ENCODE data around the gene PTPN11.

Gene PTPN11

DNA sequence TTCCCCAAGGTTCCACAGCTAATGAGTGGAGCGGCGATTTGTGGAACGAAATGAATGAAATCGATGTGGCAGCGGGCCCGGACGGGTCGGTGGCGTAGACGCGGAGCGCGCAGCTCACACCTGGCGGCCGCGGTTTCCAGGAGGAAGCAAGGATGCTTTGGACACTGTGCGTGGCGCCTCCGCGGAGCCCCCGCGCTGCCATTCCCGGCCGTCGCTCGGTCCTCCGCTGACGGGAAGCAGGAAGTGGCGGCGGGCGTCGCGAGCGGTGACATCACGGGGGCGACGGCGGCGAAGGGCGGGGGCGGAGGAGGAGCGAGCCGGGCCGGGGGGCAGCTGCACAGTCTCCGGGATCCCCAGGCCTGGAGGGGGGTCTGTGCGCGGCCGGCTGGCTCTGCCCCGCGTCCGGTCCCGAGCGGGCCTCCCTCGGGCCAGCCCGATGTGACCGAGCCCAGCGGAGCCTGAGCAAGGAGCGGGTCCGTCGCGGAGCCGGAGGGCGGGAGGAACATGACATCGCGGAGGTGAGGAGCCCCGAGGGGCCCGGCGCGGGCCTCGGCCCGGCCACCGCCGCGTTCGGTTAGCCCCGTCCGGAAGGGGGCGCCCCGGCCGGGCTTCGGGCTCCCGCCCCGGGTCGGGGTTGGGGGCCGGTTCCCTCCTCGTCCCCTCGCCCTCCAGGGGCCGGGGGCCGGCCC lies at the start of gene PTPN11:
TSS of gene PTPN11 (plus strand) at position 340 of the 689 bp plus-strand sequence. CDS start at position 505, 165 bp downstream.
- DNase-seq (ENCODE audit: low spot score in 2 of 2), result peak; percentile 87 to 90
- H3K27me3 Mint-ChIP-seq, result no peaks in the 10 kb centered on the region
- H3K4me1 Mint-ChIP-seq, result peaks cover 39% of the 10 kb centered on the region
- H3K36me3 Mint-ChIP-seq (ENCODE audit: insufficient read depth), result peaks cover 10% of the 10 kb centered on the region
- peak within 1 kb of the TSS; percentile 93 for H3K4me3 Mint-ChIP-seq
- H3K9me3 Mint-ChIP-seq, result no peaks in the 10 kb centered on the region
- ATAC-seq (replicated peaks; ENCODE audit: extremely low read depth, poor library complexity, severe bottlenecking), result peak; percentile 88
- peak within 1 kb of the TSS; percentile 95 for H3K27ac Mint-ChIP-seq (ENCODE audit: low read depth)

DNA sequence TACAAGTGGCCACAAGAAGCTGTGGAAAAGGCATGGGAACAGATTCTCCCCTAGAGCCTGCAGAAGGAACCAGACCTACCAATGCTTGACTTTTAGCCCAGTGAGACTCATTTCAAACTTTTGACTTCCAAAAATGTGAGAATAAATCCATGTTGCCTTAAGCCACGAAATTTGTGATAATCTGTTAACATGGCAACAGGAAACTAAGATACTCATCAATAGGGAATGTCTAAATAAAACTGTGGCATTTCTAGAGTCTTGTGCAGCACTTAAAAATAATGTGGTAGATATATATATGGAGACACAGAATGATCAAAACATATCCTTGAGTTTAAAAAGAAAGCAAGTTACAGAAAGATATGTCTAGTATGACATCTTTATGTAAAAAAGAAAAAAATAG lies 48.5 kb upstream of the PTPN11 start:
- Mint-ChIP-seq H3K27me3 (no peaks in the 10 kb centered on the region), H3K9me3 (no peaks in the 10 kb centered on the region), H3K27ac (ENCODE audit: low read depth) (no peak overlapping the region), H3K36me3 (ENCODE audit: insufficient read depth) (peaks cover 5% of the 10 kb centered on the region), H3K4me3 (no peak overlapping the region), H3K4me1 (peaks cover 16% of the 10 kb centered on the region)
- ATAC-seq (replicated peaks; ENCODE audit: extremely low read depth, poor library complexity, severe bottlenecking) (no peak), DNase-seq (ENCODE audit: low spot score in 2 of 2) (no peak)

DNA sequence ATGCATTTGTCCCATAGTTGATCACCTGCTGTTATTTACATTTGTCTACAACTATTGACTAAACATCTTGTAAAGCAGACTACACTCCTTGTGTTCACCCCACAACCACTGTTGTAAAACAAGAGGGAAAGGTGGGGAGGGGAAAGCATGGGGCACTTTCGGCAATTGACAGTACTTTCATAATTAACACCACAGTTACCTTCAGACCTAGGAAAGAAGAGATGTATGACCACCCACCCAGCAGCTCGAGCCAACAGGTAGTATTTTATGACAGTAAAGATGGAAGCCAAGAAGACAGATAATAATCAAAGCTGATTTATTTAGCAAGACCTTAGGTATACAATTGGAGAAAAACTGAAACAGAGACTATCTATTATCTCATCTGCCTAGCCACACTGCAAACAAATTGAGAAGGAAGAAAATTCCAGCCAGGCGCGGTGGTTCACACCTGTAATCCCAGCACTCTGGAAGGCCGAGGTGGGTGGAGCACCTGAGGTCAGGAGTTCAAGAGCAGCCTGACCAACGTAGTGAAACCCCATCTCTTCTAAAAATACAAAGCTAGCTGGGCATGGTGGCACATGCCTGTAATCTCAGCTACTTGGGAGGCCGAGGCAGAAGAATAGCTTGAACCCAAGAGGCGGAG lies 47.8 kb upstream of the PTPN11 start:
- ATAC-seq (replicated peaks; ENCODE audit: extremely low read depth, poor library complexity, severe bottlenecking) (no peak), DNase-seq (ENCODE audit: low spot score in 2 of 2) (no peak)
- Mint-ChIP-seq H3K27me3 (no peaks in the 10 kb centered on the region), H3K4me1 (peaks cover 16% of the 10 kb centered on the region), H3K36me3 (ENCODE audit: insufficient read depth) (peaks cover 3% of the 10 kb centered on the region), H3K9me3 (no peaks in the 10 kb centered on the region), H3K27ac (ENCODE audit: low read depth) (no peak overlapping the region), H3K4me3 (no peak overlapping the region)

DNA sequence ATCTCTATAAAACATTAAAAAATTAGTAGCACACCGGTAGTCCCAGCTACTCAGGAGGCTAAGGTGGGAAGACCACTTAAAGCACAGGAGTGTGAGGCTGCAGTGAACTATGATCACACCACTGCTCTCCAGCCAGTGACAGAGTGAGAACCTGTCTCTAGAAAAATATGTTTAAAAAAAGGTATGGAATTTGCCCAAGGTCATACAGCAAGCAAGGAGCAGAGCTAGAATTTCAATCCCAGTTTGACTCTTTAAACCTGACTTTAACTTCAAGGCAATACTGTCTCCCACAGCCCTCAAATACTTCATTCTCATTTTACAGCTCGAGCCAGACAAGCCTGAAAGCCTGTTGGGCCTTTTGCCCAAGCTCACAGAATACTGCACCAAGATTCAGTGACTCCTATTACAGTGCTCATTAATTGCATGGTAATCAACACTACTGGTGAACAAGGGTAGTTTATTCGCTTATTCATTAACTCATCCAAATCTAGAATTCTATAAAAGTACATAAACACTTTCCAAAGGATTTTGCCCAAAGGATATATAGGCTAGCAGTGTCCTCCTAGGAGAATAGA lies 44.5 kb upstream of the PTPN11 start:
- no peaks in the 10 kb centered on the region for H3K27me3 Mint-ChIP-seq
- ATAC-seq (replicated peaks; ENCODE audit: extremely low read depth, poor library complexity, severe bottlenecking), result no peak
- DNase-seq (ENCODE audit: low spot score in 2 of 2), result no peak
- no peaks in the 10 kb centered on the region for H3K9me3 Mint-ChIP-seq
- peaks cover 16% of the 10 kb centered on the region for H3K4me1 Mint-ChIP-seq
- H3K27ac Mint-ChIP-seq (ENCODE audit: low read depth), result no peak overlapping the region
- no peak overlapping the region for H3K4me3 Mint-ChIP-seq
- peaks cover 3% of the 10 kb centered on the region for H3K36me3 Mint-ChIP-seq (ENCODE audit: insufficient read depth)

DNA sequence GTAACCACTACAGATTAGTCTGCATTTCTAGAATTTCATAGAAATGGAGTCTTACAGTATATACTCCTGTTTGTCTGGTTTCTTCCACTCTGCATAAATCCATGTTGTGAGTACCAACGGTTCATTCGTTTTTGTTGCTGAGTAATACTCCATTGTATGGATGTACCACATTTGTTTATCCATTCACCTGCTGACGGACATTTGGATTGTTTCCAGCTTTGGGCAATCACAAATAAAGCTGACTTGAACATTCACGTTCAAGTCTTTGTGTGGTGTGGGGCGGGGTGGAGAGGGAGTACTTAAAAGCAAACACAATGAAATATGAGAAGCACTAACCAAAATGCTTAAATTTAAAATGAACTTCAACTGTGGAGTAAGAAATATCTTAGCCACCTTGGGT lies 43.6 kb upstream of the PTPN11 start:
- ATAC-seq (replicated peaks; ENCODE audit: extremely low read depth, poor library complexity, severe bottlenecking) (no peak), DNase-seq (ENCODE audit: low spot score in 2 of 2) (no peak)
- Mint-ChIP-seq H3K27ac (ENCODE audit: low read depth) (no peak overlapping the region), H3K4me3 (no peak overlapping the region), H3K27me3 (no peaks in the 10 kb centered on the region), H3K9me3 (no peaks in the 10 kb centered on the region), H3K4me1 (peaks cover 18% of the 10 kb centered on the region), H3K36me3 (ENCODE audit: insufficient read depth) (peaks cover 3% of the 10 kb centered on the region)

DNA sequence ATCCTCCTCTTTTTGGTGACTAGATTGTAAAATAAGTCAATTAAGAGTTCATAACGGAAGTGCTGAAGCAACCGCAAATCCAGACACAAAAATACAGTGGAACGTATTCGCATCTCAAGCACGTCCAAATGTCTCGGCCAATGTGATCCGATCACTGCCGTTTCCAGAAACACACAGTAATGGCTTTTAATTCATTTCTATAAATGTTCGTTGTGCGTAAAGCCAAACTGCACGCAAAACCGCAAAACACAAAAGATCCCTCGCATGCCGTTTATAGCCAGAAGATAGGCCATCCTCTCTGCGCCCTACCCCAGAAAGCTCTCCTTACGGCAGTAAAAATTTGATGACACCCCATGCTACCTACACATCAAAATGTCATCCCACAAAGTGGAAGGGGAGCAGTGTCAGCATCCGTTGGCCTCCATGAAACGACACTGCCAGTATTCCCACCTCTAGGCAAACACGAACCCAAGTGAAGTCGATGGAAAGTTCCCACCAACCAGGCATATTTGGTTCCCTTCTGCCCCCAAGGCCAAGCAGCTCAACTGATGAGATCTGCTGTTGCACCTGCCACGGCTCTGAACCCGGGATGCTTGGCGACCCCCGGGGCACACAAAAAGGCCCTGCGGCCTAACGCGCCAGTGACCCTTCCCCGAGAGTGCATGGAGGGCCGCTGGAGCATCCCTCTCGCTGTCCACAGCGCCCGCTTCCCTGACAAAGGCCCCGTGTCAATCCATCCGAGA lies 37.9 kb upstream of the PTPN11 start:
- DNase-seq (ENCODE audit: low spot score in 2 of 2) (no peak), ATAC-seq (replicated peaks; ENCODE audit: extremely low read depth, poor library complexity, severe bottlenecking) (no peak)
- H3K4me1 Mint-ChIP-seq, result peaks cover 22% of the 10 kb centered on the region
- peak overlapping the region; percentile 85 for H3K27ac Mint-ChIP-seq (ENCODE audit: low read depth)
- no peaks in the 10 kb centered on the region for H3K27me3 Mint-ChIP-seq
- H3K36me3 Mint-ChIP-seq (ENCODE audit: insufficient read depth), result peaks cover 10% of the 10 kb centered on the region
- H3K4me3 Mint-ChIP-seq, result peak overlapping the region; percentile 88
- H3K9me3 Mint-ChIP-seq, result no peaks in the 10 kb centered on the region

DNA sequence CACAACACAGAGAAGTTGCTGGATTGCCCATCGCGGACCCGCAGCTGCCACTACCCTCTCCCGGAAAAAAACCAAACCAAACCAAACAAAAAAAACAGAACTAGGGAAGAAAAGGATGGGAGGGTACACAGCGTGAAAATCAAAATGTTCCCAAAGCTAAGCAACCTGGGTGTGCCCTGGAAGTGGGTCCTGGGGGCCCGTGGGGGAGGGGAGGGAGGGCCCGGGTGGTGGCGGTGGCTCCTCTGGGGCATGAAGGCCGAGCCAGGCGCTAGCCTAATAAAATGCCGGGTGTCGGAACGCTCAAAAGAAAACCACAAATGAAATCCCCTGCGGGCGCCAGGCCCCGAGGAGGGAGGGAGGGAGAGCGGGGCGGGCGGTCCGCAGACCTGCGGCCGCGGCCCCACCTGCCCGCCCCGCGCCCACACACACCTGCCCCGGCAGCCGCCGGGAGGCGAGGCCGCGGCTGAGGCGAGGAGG lies 37.3 kb upstream of the PTPN11 start:
- no peak for DNase-seq (ENCODE audit: low spot score in 2 of 2)
- Mint-ChIP-seq H3K4me1 (peaks cover 22% of the 10 kb centered on the region), H3K9me3 (no peaks in the 10 kb centered on the region), H3K27ac (ENCODE audit: low read depth) (peak overlapping the region; percentile 85), H3K36me3 (ENCODE audit: insufficient read depth) (peaks cover 10% of the 10 kb centered on the region), H3K4me3 (peak overlapping the region; percentile 88), H3K27me3 (no peaks in the 10 kb centered on the region)
- peak; percentile 43 for ATAC-seq (replicated peaks; ENCODE audit: extremely low read depth, poor library complexity, severe bottlenecking)

DNA sequence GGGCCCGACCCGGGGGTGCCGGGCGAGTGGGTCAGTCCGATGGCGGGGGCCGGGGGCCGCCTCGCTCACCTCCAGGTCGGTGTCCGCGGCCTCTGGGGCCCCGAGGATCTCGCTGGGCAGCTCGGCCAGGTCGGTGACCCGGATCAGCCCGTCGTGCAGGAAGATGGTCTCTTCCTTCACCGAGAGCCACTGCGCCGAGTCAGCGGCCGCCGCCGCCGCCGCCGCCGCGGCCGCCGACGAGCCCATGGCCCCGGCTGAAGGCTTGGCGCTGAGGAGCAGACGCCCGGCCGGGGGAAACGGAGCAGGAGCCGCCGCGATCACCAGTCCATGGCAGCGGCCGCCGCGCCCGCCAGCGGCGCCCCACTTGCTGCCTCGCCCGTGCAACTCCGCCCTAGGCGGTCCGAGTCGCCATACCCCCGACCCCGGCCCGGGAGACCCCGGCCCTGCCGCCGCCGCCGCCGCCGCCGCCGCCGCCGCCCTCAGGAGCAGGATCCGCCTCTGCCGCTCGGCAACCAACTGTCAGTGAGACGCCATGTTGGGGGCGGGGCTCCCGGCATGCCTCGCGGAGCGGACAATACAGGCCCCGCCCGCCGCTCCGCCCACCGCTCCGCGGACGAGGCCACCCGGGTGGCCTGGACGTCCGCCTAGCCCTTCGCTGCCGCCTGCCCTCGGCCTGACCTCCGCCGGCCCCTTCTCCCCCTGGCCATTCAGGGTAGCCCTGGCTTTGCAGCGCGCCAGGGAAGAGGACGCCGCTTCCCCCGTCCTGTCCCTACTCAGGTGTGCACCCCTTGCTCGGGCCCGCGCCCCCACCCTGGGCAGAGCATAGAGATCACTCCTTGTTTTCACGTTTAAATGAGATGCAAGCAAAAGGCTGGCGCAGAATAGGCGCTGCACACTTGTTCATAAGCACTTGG lies 36.6 kb upstream of the PTPN11 start, which contains the start of gene HECTD4:
TSS of gene HECTD4 (minus strand) at position 549 of the 914 bp plus-strand sequence. CDS start at position 246, 303 bp downstream.
- Mint-ChIP-seq H3K4me1 (peaks cover 23% of the 10 kb centered on the region), H3K27ac (ENCODE audit: low read depth) (peak within 1 kb of the TSS; percentile 92), H3K4me3 (peak within 1 kb of the TSS; percentile 88), H3K9me3 (no peaks in the 10 kb centered on the region), H3K27me3 (no peaks in the 10 kb centered on the region), H3K36me3 (ENCODE audit: insufficient read depth) (peaks cover 10% of the 10 kb centered on the region)
- DNase-seq (ENCODE audit: low spot score in 2 of 2) (peak; percentile 79 to 84), ATAC-seq (replicated peaks; ENCODE audit: extremely low read depth, poor library complexity, severe bottlenecking) (peak; percentile 94)

DNA sequence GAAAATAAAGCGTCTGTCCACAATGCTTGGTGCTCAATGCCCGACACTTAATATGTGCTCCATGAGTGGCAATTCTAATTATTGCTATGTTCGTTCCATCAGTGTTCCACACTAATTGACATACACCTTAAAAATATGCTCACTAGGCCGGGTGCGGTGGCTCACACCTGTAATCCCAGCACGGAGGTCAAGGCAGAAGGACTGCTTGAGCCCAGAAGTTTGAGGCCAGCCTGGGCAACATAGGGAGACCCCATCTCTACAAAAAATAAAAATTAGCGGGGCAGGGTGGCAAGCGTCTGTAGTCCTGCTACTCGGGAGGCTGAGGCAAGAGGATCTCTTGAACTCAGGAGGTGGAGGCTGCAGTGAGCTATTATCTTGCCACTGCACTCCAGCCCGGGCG lies 35.9 kb upstream of the PTPN11 start:
- H3K9me3 Mint-ChIP-seq, result no peaks in the 10 kb centered on the region
- DNase-seq (ENCODE audit: low spot score in 2 of 2) (no peak), ATAC-seq (replicated peaks; ENCODE audit: extremely low read depth, poor library complexity, severe bottlenecking) (no peak)
- H3K4me3 Mint-ChIP-seq, result peak overlapping the region; percentile 88
- peak overlapping the region; percentile 92 for H3K27ac Mint-ChIP-seq (ENCODE audit: low read depth)
- peaks cover 29% of the 10 kb centered on the region for H3K4me1 Mint-ChIP-seq
- peaks cover 13% of the 10 kb centered on the region for H3K36me3 Mint-ChIP-seq (ENCODE audit: insufficient read depth)
- no peaks in the 10 kb centered on the region for H3K27me3 Mint-ChIP-seq

DNA sequence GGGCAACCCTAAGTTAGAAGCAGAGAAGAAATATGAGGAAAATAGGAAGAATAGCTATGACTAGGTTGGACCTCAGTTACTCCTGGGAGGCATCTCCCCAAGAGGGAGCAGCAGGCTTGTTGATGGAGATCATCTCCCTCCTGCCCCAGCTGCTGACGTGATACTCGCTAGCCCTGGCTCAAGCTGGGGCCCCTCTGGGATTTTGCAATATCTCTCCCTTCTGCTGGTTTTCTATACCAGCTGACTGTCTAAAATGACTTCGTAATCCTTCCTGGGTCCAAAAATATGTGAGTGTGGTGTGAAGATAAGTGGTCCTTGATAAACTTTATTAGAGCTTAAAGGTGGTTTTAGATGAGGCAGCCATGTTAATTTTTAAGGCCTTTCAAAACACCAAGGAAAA lies 32.0 kb upstream of the PTPN11 start:
- H3K4me1 Mint-ChIP-seq, result peaks cover 12% of the 10 kb centered on the region
- H3K9me3 Mint-ChIP-seq, result no peaks in the 10 kb centered on the region
- ATAC-seq (replicated peaks; ENCODE audit: extremely low read depth, poor library complexity, severe bottlenecking) (no peak), DNase-seq (ENCODE audit: low spot score in 2 of 2) (no peak)
- no peak overlapping the region for H3K4me3 Mint-ChIP-seq
- peaks cover 7% of the 10 kb centered on the region for H3K36me3 Mint-ChIP-seq (ENCODE audit: insufficient read depth)
- H3K27me3 Mint-ChIP-seq, result no peaks in the 10 kb centered on the region
- peak overlapping the region; percentile 5 for H3K27ac Mint-ChIP-seq (ENCODE audit: low read depth)

DNA sequence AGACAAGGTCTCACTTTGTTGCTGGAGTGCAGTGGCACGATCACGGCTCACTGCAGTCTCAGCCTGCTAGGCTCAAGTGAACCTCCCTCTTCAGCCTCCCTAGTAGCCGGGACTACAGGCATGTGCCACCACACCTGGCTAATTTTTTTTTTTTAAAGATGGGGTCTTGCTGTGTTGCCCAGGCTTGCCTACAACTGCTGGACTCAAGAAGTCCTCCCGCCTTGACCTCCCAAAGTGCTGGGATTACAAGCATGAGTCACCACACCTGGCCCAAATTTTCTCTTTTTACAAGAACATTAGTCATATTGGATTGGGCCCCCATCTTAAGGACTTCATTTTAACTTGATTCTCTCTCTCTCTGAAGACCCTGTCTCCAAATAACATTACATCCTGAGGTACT lies 29.5 kb upstream of the PTPN11 start:
- H3K9me3 Mint-ChIP-seq, result no peaks in the 10 kb centered on the region
- H3K27ac Mint-ChIP-seq (ENCODE audit: low read depth), result peak overlapping the region; percentile 32
- ATAC-seq (replicated peaks; ENCODE audit: extremely low read depth, poor library complexity, severe bottlenecking) (no peak), DNase-seq (ENCODE audit: low spot score in 2 of 2) (no peak)
- H3K27me3 Mint-ChIP-seq, result no peaks in the 10 kb centered on the region
- H3K36me3 Mint-ChIP-seq (ENCODE audit: insufficient read depth), result peaks cover 3% of the 10 kb centered on the region
- H3K4me3 Mint-ChIP-seq, result no peak overlapping the region
- peaks cover 7% of the 10 kb centered on the region for H3K4me1 Mint-ChIP-seq
